H9 (cell line): ENCODE data around the gene IDUA. TPM values are rescaled to one million over a fixed set of nuclear protein-coding genes. Genes with fewer than 3 reads are reported as not detected.

Source experiments
- DNase-seq: peaks from one replicate; pipeline ENCODE4 v3.0.0-alpha.2; 2017
- H2AFZ ChIP-seq: one replicate; pipeline ENCODE4 v1.6.1; 2013; ENCODE audit warnings: mild to moderate bottlenecking, low read length, control low read depth, moderate library complexity
- H2AK5ac ChIP-seq: 2 replicates; pipeline ENCODE4 v1.6.1; 2013; ENCODE audit warnings: low read length, control low read depth, mixed read lengths; ENCODE audit not compliant: insufficient read length
- H2BK120ac ChIP-seq: one replicate; pipeline ENCODE4 v1.6.1; 2013; ENCODE audit warnings: low read depth, mild to moderate bottlenecking, low read length, control low read depth, inconsistent platforms; ENCODE audit not compliant: poor library complexity, severe bottlenecking
- H2BK12ac ChIP-seq: 2 replicates; pipeline ENCODE4 v1.6.1; 2013; ENCODE audit warnings: low read length, control low read depth, mixed read lengths, low read depth; ENCODE audit not compliant: insufficient read length
- H2BK15ac ChIP-seq: 2 replicates; pipeline ENCODE4 v1.6.1; 2013; ENCODE audit warnings: low read depth, low read length, control low read depth
- H2BK20ac ChIP-seq: one replicate; pipeline ENCODE4 v1.6.1; 2013; ENCODE audit warnings: low read depth, mild to moderate bottlenecking, low read length, control low read depth, inconsistent platforms; ENCODE audit not compliant: poor library complexity, severe bottlenecking
- H2BK5ac ChIP-seq: 2 replicates; pipeline ENCODE4 v1.6.1; 2013; ENCODE audit warnings: low read length, control low read depth, mixed read lengths; ENCODE audit not compliant: insufficient read length
- H3K14ac ChIP-seq: 2 replicates; pipeline ENCODE4 v1.6.1; 2013; ENCODE audit warnings: low read length, control low read depth; ENCODE audit not compliant: insufficient read depth
- H3K18ac ChIP-seq: 2 replicates; pipeline ENCODE4 v1.6.1; 2013; ENCODE audit warnings: low read depth, mild to moderate bottlenecking, mixed read lengths, low read length, control low read depth; ENCODE audit not compliant: insufficient read length
- H3K23ac ChIP-seq: 2 replicates; pipeline ENCODE4 v1.6.1; 2013; ENCODE audit warnings: low read length, control low read depth, mixed read lengths, low read depth; ENCODE audit not compliant: insufficient read length
- H3K23me2 ChIP-seq: 2 replicates; pipeline ENCODE4 v1.6.1; 2013; ENCODE audit warnings: low read depth, mild to moderate bottlenecking, mixed read lengths, low read length, control low read depth; ENCODE audit not compliant: insufficient read length, poor library complexity, severe bottlenecking
- H3K27ac ChIP-seq: 2 replicates; pipeline ENCODE4 v1.5.1; 2013; ENCODE audit warnings: low read length, control low read depth, mixed read lengths, low read depth; ENCODE audit not compliant: insufficient read length
- H3K27me3 ChIP-seq: 2 replicates; pipeline ENCODE4 v1.6.1; 2013; ENCODE audit warnings: low read length, control low read depth, inconsistent platforms; ENCODE audit not compliant: insufficient read depth
- H3K4ac ChIP-seq: 2 replicates; pipeline ENCODE4 v1.6.1; 2013; ENCODE audit warnings: low read depth, mild to moderate bottlenecking, control low read depth, inconsistent platforms, low read length, moderate library complexity
- H3K4me1 ChIP-seq: 2 replicates; pipeline ENCODE4 v1.6.1; 2013; ENCODE audit warnings: low read length, control low read depth, inconsistent platforms; ENCODE audit not compliant: insufficient read depth
- H3K4me2 ChIP-seq: 2 replicates; pipeline ENCODE4 v1.6.1; 2013; ENCODE audit warnings: low read length, control low read depth, mixed read lengths; ENCODE audit not compliant: insufficient read length, insufficient read depth
- H3K56ac ChIP-seq: 2 replicates; pipeline ENCODE4 v1.6.1; 2013; ENCODE audit warnings: low read depth, mild to moderate bottlenecking, mixed read lengths, low read length, control low read depth; ENCODE audit not compliant: insufficient read length
- H3K79me1 ChIP-seq: 2 replicates; pipeline ENCODE4 v1.6.1; 2013; ENCODE audit warnings: low read depth, mild to moderate bottlenecking, moderate library complexity, low read length, control low read depth, inconsistent platforms; ENCODE audit not compliant: insufficient read depth, poor library complexity, severe bottlenecking
- H3K79me2 ChIP-seq: 2 replicates; pipeline ENCODE4 v1.6.1; 2013; ENCODE audit warnings: low read length, control low read depth, inconsistent platforms; ENCODE audit not compliant: insufficient read depth
- H3K9ac ChIP-seq: 2 replicates; pipeline ENCODE4 v1.6.1; 2013; ENCODE audit warnings: low read length, control low read depth, mixed read lengths; ENCODE audit not compliant: insufficient read length; ENCODE audit errors: extremely low read depth
- H3K9me3 ChIP-seq: one replicate; pipeline ENCODE4 v1.6.1; 2013; ENCODE audit warnings: low read depth, low read length, inconsistent platforms; ENCODE audit not compliant: control insufficient read depth
- H3T11ph ChIP-seq: one replicate; pipeline ENCODE4 v1.6.1; 2013; ENCODE audit warnings: mild to moderate bottlenecking, low read length, control low read depth, inconsistent platforms
- H4K20me1 ChIP-seq: one replicate; pipeline ENCODE4 v1.6.1; 2013; ENCODE audit not compliant: control insufficient read depth, insufficient read length, insufficient read depth
- H4K5ac ChIP-seq: 2 replicates; pipeline ENCODE4 v1.6.1; 2013; ENCODE audit warnings: low read depth, mild to moderate bottlenecking, mixed read lengths, low read length, control low read depth; ENCODE audit not compliant: insufficient read length
- H4K8ac ChIP-seq: replicated peaks from 2 replicates; pipeline ENCODE4 v1.6.1; 2013; ENCODE audit warnings: low read length, control low read depth, mixed read lengths, low read depth; ENCODE audit not compliant: insufficient read length
- H4K91ac ChIP-seq: 2 replicates; pipeline ENCODE4 v1.6.1; 2013; ENCODE audit warnings: low read depth, mild to moderate bottlenecking, moderate library complexity, mixed read lengths, low read length, control low read depth; ENCODE audit not compliant: insufficient read length
- H3K27ac Mint-ChIP-seq, 3 experiments: 2 replicates in 2 of 3; 3 replicates in 1 of 3; pipeline ENCODE4 v1.8.0; 2020 to 2021; ENCODE audit warnings: mixed read lengths in 3 of 3, mild to moderate bottlenecking in 1 of 3, moderate library complexity in 1 of 3
- H3K27me3 Mint-ChIP-seq: 2 replicates; pipeline ENCODE4 v1.8.0; 2021; ENCODE audit warnings: low read depth, mild to moderate bottlenecking, moderate library complexity, mixed read lengths
- H3K36me3 Mint-ChIP-seq, 3 experiments: 2 replicates in 2 of 3; 3 replicates in 1 of 3; pipeline ENCODE4 v1.8.0; 2020 to 2021; ENCODE audit warnings: low read depth in 3 of 3, mixed read lengths in 3 of 3; ENCODE audit not compliant: insufficient read depth in 1 of 3
- H3K4me1 Mint-ChIP-seq, 2 experiments: 2 replicates each; pipeline ENCODE4 v1.8.0; 2020; ENCODE audit warnings: mixed read lengths in 2 of 2
- H3K4me3 Mint-ChIP-seq, 2 experiments: 2 replicates in 1 of 2; 3 replicates in 1 of 2; pipeline ENCODE4 v1.8.0; 2020 to 2021; ENCODE audit warnings: mild to moderate bottlenecking in 2 of 2, mixed read lengths in 2 of 2, moderate library complexity in 1 of 2
- H3K9me3 Mint-ChIP-seq, 2 experiments: 2 replicates in 1 of 2; 3 replicates in 1 of 2; pipeline ENCODE4 v1.8.0; 2020; ENCODE audit warnings: mild to moderate bottlenecking in 2 of 2, mixed read lengths in 2 of 2, moderate library complexity in 1 of 2
- WGBS: extraction: QIAGEN DNeasy Blood & Tissue Kit; methylation state at CpG from one replicate; pipeline ENCODE4 v1.1.7; 2013; ENCODE audit warnings: missing lambda C conversion rate, low lambda C conversion rate, mixed read lengths; ENCODE audit not compliant: insufficient read length; ENCODE audit errors: extremely low coverage; 5-methylcytosine and 5-hydroxymethylcytosine counted together
- total RNA-seq: library from RNA; stranded (reverse); gene quantifications from 2 replicates; pipeline ENCODE4 v1.2.1, GENCODE V29; 2021
- TF ChIP-seq, protein P1 (sequence below): fragments of 200-600 bp; sonication (generic); conservative IDR thresholded peaks from 3 replicates; pipeline ENCODE4 v1.8.0; 2021; ENCODE audit warnings: antibody characterized with exemption, mild to moderate bottlenecking

The IDUA gene
- total RNA-seq, 1 experiment from 2014 or later = 14.5 TPM

DNA sequence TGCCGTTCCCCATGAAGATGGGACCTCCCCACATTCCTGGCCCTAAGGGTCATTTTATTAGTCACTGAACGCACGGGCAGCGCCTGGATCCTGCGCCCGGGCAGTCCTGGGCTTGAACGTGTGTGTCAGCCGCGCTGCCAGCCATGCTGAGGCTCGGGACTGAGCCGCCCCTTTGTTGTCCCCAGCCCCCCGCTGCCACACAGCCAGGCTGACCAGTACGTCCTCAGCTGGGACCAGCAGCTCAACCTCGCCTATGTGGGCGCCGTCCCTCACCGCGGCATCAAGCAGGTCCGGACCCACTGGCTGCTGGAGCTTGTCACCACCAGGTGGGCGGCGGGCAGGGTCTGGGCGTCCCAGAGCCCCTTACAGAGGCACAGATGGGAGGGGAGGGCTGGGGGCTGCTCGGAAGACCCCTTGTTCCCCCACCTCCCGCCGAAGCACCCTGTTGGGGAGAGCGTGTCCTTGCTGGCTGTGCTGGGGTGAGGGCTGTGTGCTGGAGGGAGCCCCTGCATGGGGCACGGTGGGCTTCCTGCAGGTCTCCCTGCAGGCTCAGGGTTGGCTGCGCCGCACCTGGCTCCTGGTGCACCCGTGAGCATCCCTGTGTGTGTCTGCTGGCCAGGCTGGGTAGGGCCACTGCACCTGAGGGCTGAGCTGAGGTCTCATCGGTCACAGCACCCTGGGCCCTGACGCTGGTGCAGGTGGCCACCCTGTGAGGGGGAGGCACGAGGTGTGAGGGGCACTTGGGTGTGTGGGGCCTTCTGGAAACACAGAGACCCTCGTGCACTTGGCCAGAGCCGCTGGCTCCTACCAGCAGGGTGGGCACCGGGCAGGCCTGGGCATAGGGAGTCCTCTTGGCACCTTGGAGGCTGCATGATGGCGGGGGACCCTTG lies 1.0 kb downstream of the IDUA start:
- no peak overlapping the region for H2BK120ac ChIP-seq
- no peak overlapping the region for H3K56ac ChIP-seq
- TF ChIP-seq, protein P1, sequence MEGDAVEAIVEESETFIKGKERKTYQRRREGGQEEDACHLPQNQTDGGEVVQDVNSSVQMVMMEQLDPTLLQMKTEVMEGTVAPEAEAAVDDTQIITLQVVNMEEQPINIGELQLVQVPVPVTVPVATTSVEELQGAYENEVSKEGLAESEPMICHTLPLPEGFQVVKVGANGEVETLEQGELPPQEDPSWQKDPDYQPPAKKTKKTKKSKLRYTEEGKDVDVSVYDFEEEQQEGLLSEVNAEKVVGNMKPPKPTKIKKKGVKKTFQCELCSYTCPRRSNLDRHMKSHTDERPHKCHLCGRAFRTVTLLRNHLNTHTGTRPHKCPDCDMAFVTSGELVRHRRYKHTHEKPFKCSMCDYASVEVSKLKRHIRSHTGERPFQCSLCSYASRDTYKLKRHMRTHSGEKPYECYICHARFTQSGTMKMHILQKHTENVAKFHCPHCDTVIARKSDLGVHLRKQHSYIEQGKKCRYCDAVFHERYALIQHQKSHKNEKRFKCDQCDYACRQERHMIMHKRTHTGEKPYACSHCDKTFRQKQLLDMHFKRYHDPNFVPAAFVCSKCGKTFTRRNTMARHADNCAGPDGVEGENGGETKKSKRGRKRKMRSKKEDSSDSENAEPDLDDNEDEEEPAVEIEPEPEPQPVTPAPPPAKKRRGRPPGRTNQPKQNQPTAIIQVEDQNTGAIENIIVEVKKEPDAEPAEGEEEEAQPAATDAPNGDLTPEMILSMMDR = no peak
- no peaks in the 10 kb centered on the region for H3K79me2 ChIP-seq
- no peak overlapping the region for H3K27ac ChIP-seq
- H4K5ac ChIP-seq = no peak overlapping the region
- H2AK5ac ChIP-seq = no peak overlapping the region
- DNase-seq = no peak
- Mint-ChIP-seq H3K27ac (no peak overlapping the region), H3K4me3 (peak overlapping the region; percentile 63 to 80), H3K27me3 (peaks cover 35% of the 10 kb centered on the region), H3K9me3 (0 out of 5 replicates have a peak, but pooled peaks cover 0 to 4% of the 10 kb centered on the region in 2 experiments), H3K4me1 (peaks cover 11 to 13% of the 10 kb centered on the region in 2 experiments), H3K36me3 (no peaks in the 10 kb centered on the region)
- H3K14ac ChIP-seq = no peak overlapping the region
- no peak overlapping the region for H4K8ac ChIP-seq
- no peak overlapping the region for H2AFZ ChIP-seq
- H3K79me1 ChIP-seq = no peaks in the 10 kb centered on the region
- H3K4ac ChIP-seq = no peak overlapping the region
- H3K23ac ChIP-seq = no peak overlapping the region
- no peak overlapping the region for H4K91ac ChIP-seq
- H3T11ph ChIP-seq = no peak overlapping the region
- H4K20me1 ChIP-seq = no peaks in the 10 kb centered on the region
- H3K18ac ChIP-seq = no peak overlapping the region
- H3K9me3 ChIP-seq = no peaks in the 10 kb centered on the region
- H2BK15ac ChIP-seq = no peak overlapping the region
- peaks cover 3% of the 10 kb centered on the region; the same call in 1 of the 2 replicates for H3K4me1 ChIP-seq
- H3K27me3 ChIP-seq = no peaks in the 10 kb centered on the region; the same call in 1 of the 2 replicates
- peaks cover 3% of the 10 kb centered on the region for H3K23me2 ChIP-seq
- no peak overlapping the region for H2BK5ac ChIP-seq
- H3K4me2 ChIP-seq = no peak overlapping the region
- H2BK12ac ChIP-seq = no peak overlapping the region
- no CpG with 5 or more reads among the region's 37 CpGs for WGBS
- no peak overlapping the region for H3K9ac ChIP-seq
- H2BK20ac ChIP-seq = no peak overlapping the region
